ENCODE data around the gene DIPK2A. TPM values are rescaled to one million over a fixed set of nuclear protein-coding genes. Genes with fewer than 3 reads are reported as not detected.

DIPK2A gene
- total RNA-seq, 2 donors from 2014 or later, result 9.4 to 10.4 TPM

DNA sequence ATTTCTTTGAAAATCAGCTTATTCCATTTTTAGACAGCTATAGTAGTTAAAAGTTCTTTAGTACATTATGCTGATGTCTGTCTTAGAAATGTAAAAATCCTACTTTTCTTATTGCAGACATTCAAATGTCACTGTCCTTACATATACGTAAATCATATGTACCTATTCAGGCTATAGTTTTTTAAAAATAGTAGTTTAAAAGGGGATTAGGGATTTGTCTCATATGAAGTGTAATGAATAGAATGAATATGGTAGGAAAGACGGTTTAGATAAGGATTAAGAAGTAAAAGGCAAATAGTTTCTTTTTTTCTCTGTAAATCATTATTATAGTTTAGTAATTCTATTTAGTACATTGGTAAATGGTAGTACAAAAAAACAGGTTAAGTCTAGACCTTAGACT, 7.4 kb downstream of the DIPK2A start:
- ATAC-seq (replicated peaks in 1 of 2) (no peak), DNase-seq (no peak)
- Mint-ChIP-seq H3K4me1 (ENCODE audit: low read depth) (peaks cover 35% of the 10 kb centered on the region), H3K4me3 (no peak overlapping the region), H3K9me3 (peaks cover 3 to 6% of the 10 kb centered on the region in 2 donors), H3K36me3 (ENCODE audit: insufficient read depth in 2 of 2) (peaks cover 4% of the 10 kb centered on the region in 2 donors), H3K27ac (no peak overlapping the region), H3K27me3 (ENCODE audit: low read depth) (no peaks in the 10 kb centered on the region)

- Mint-ChIP-seq H3K27me3 (ENCODE audit: low read depth) (no peaks in the 10 kb centered on the region), H3K36me3 (ENCODE audit: insufficient read depth in 2 of 2) (peaks cover 4% of the 10 kb centered on the region in 2 donors), H3K27ac (no peak overlapping the region), H3K4me1 (ENCODE audit: low read depth) (peaks cover 28% of the 10 kb centered on the region), H3K9me3 (peaks cover 3 to 6% of the 10 kb centered on the region in 2 donors), H3K4me3 (no peak overlapping the region)
- ATAC-seq (replicated peaks in 1 of 2), result no peak
- no peak for DNase-seq
Measured at GRCh38 chr3:143979813-143980212, 8.2 kb downstream of the DIPK2A start.

GRCh38 chr3:143988306-143988705, 16.7 kb downstream of the DIPK2A start:
- DNase-seq (no peak), ATAC-seq (replicated peaks in 1 of 2) (no peak)
- H3K27me3 Mint-ChIP-seq (ENCODE audit: low read depth), result no peaks in the 10 kb centered on the region
- H3K36me3 Mint-ChIP-seq (ENCODE audit: insufficient read depth in 2 of 2), result peaks cover 0 to 3% of the 10 kb centered on the region in 2 donors
- no peak overlapping the region for H3K27ac Mint-ChIP-seq
- no peaks in the 10 kb centered on the region for H3K4me1 Mint-ChIP-seq (ENCODE audit: low read depth)
- H3K9me3 Mint-ChIP-seq, result peaks cover 1 to 2% of the 10 kb centered on the region in 2 donors
- no peak overlapping the region for H3K4me3 Mint-ChIP-seq

DNA sequence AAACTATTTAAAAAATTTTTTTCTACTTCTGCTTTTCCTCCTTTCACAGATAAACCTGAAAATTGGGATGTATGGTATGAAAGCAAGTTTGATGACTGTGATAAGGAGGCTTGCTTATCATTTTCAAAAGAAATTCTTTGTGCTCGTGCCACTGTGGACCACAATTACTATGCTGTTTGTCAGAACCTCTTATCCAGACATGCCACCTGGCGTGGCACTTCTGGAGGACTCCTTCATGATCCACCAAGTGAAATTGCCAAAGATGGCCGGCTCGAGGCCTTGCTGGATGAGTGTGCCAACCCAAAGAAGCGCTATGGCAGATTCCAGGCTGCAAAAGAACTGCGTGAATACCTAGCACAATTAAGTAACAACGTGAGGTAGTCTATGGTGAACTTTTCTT, 17.8 kb downstream of the DIPK2A start:
- no peak for DNase-seq
- no peak overlapping the region for H3K27ac Mint-ChIP-seq
- H3K27me3 Mint-ChIP-seq (ENCODE audit: low read depth), result no peaks in the 10 kb centered on the region
- no peak for ATAC-seq (replicated peaks in 1 of 2)
- H3K36me3 Mint-ChIP-seq (ENCODE audit: insufficient read depth in 2 of 2), result peaks cover 0 to 4% of the 10 kb centered on the region in 2 donors
- H3K9me3 Mint-ChIP-seq, result no peaks in the 10 kb centered on the region
- H3K4me1 Mint-ChIP-seq (ENCODE audit: low read depth), result no peaks in the 10 kb centered on the region
- H3K4me3 Mint-ChIP-seq, result no peak overlapping the region

DNA sequence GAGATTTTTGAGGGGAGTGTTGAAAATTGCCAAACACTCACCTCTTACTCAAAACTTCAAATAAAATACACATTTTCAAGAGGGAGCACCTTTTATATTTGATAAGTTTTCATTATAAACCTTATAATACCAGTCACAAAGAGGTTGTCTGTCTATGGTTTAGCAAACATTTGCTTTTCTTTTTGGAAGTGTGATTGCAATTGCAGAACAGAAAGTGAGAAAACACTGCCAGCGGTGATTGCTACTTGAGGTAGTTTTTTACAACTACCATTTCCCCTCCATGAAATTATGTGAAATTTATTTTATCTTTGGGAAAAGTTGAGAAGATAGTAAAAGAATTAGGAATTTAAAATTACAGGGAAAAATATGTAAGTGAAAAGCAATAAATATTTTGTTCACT, 20.1 kb downstream of the DIPK2A start:
- no peak overlapping the region for H3K27ac Mint-ChIP-seq
- no peak overlapping the region for H3K4me3 Mint-ChIP-seq
- H3K27me3 Mint-ChIP-seq (ENCODE audit: low read depth), result no peaks in the 10 kb centered on the region
- no peaks in the 10 kb centered on the region for H3K4me1 Mint-ChIP-seq (ENCODE audit: low read depth)
- ATAC-seq (replicated peaks in 1 of 2) (no peak), DNase-seq (no peak)
- H3K9me3 Mint-ChIP-seq, result no peaks in the 10 kb centered on the region
- peaks cover 0 to 4% of the 10 kb centered on the region in 2 donors for H3K36me3 Mint-ChIP-seq (ENCODE audit: insufficient read depth in 2 of 2)

DNA sequence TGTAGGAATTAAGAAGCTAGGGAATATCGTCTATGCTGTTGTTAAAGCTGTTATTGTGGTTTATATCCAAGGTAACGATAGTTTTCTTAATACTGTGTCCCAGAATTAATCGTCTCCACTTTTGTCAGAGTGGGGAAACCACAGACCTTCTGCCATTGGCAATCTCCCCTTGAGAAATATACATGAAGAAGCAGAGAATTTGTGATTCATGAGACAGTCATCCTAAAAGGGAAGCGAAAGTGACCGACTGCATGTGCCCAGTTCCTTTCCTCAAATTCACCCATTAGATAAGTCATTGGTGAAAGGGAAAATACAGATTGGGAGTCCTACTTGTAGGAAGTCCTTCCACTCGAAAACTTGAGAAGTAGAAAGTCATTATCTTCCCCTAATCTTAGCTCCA, 26.6 kb downstream of the DIPK2A start:
- Mint-ChIP-seq H3K9me3 (no peaks in the 10 kb centered on the region), H3K27ac (no peak overlapping the region), H3K36me3 (ENCODE audit: insufficient read depth in 2 of 2) (peaks cover 0 to 1% of the 10 kb centered on the region in 2 donors), H3K4me1 (ENCODE audit: low read depth) (no peaks in the 10 kb centered on the region), H3K27me3 (ENCODE audit: low read depth) (no peaks in the 10 kb centered on the region), H3K4me3 (no peak overlapping the region)
- DNase-seq, result no peak
- no peak for ATAC-seq (replicated peaks in 1 of 2)

DNA sequence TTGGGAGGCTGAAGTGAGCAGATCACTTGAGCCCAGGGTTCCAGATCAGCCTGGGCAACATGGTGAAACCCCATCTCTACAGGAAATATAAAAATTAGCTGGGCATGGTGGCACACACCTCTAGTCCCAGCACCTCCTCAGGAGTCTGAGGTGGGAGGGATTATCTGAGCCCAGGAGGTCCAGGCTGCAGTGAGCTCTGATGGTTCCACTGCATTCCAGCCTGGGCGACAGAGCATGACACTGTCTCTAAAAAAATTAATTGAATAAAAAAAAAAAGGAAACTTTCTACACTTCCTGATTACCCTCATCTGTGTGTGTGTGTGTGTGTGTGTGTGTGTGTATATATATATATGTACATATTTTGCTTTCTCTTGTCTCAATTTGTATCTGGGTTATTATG, 31.4 kb downstream of the DIPK2A start:
- no peaks in the 10 kb centered on the region for H3K4me1 Mint-ChIP-seq (ENCODE audit: low read depth)
- no peak overlapping the region for H3K4me3 Mint-ChIP-seq
- no peaks in the 10 kb centered on the region for H3K36me3 Mint-ChIP-seq (ENCODE audit: insufficient read depth in 2 of 2)
- no peaks in the 10 kb centered on the region for H3K27me3 Mint-ChIP-seq (ENCODE audit: low read depth)
- no peaks in the 10 kb centered on the region for H3K9me3 Mint-ChIP-seq
- no peak for ATAC-seq (replicated peaks in 1 of 2)
- DNase-seq, result no peak
- no peak overlapping the region for H3K27ac Mint-ChIP-seq

GRCh38 chr3:144010371-144010770, 38.7 kb downstream of the DIPK2A start:
- Mint-ChIP-seq H3K27me3 (ENCODE audit: low read depth) (no peaks in the 10 kb centered on the region), H3K36me3 (ENCODE audit: insufficient read depth in 2 of 2) (no peaks in the 10 kb centered on the region), H3K9me3 (no peaks in the 10 kb centered on the region), H3K4me3 (no peak overlapping the region), H3K4me1 (ENCODE audit: low read depth) (no peaks in the 10 kb centered on the region), H3K27ac (no peak overlapping the region)
- DNase-seq (no peak), ATAC-seq (replicated peaks in 1 of 2) (no peak)

DNA sequence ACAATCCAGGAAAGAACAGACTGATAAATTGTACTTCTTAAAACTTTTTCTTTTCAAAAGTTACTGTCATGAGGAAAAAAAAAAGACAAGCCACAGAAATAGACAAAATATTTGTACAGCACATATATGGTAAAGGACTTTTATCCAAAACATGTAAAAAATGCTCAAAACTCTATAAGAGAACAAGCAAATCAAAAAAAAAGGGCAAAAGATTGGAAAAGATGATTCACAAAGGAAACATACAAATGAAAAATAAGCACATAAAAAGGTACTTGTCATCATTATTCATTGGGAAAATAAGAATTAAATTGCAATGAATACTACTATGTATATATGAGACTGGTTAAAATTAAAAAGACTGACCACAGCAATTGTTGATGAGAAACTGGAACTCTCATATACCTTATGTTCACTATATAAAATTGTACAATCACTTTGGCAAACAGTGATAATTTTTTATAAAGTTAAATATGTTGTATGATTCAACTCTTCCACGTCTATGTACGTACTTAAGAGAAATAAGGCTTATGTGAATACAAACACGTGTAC, 39.7 kb downstream of the DIPK2A start:
- DNase-seq, result no peak
- H3K27me3 Mint-ChIP-seq (ENCODE audit: low read depth), result no peaks in the 10 kb centered on the region
- no peaks in the 10 kb centered on the region for H3K4me1 Mint-ChIP-seq (ENCODE audit: low read depth)
- no peaks in the 10 kb centered on the region for H3K9me3 Mint-ChIP-seq
- no peaks in the 10 kb centered on the region for H3K36me3 Mint-ChIP-seq (ENCODE audit: insufficient read depth in 2 of 2)
- no peak overlapping the region for H3K4me3 Mint-ChIP-seq
- no peak overlapping the region for H3K27ac Mint-ChIP-seq
- ATAC-seq (replicated peaks in 1 of 2), result no peak

- no peak overlapping the region for H3K4me3 Mint-ChIP-seq
- H3K36me3 Mint-ChIP-seq (ENCODE audit: insufficient read depth in 2 of 2), result no peaks in the 10 kb centered on the region
- ATAC-seq (replicated peaks in 1 of 2) (no peak), DNase-seq (no peak)
- H3K27me3 Mint-ChIP-seq (ENCODE audit: low read depth), result no peaks in the 10 kb centered on the region
- no peaks in the 10 kb centered on the region for H3K4me1 Mint-ChIP-seq (ENCODE audit: low read depth)
- H3K27ac Mint-ChIP-seq, result no peak overlapping the region
- peaks cover 0 to 3% of the 10 kb centered on the region in 2 donors for H3K9me3 Mint-ChIP-seq
Measured at GRCh38 chr3:144015133-144015532, 43.5 kb downstream of the DIPK2A start.

DNA sequence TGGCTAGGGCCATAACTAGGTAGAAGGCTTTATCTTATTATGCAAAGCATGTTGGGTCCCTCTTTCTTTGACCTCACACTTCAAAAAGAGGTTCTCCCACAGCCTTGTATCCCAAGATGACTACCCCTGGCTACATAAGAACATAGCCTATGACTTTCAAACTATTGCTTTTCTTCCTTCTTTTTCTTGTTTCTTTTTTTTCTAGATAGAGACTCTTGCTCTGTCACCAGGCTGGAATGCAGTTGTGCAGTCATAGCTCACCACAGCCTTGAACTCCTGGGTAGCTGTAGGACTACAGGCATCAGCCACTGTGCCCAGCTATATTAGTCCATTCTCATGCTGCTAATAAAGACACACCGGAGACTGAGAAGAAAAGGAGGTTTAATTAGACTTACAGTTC, 47.2 kb downstream of the DIPK2A start:
- Mint-ChIP-seq H3K27ac (no peak overlapping the region), H3K4me3 (no peak overlapping the region), H3K36me3 (ENCODE audit: insufficient read depth in 2 of 2) (no peaks in the 10 kb centered on the region), H3K27me3 (ENCODE audit: low read depth) (no peaks in the 10 kb centered on the region), H3K9me3 (peaks cover 0 to 3% of the 10 kb centered on the region in 2 donors), H3K4me1 (ENCODE audit: low read depth) (no peaks in the 10 kb centered on the region)
- DNase-seq (no peak), ATAC-seq (replicated peaks in 1 of 2) (no peak)

Other genes starting within 250 kb of the DIPK2A start
- 1 to 10 TPM; 4.3 to 5.2 TPM for gene SLC9A9, start 123.4 kb upstream of the DIPK2A start, total RNA-seq

Data from activated T-cell treated with anti-CD3 and anti-CD28 coated beads, Interleukin-2, amount 50 U/mL, for 72 hours (primary cell).